GM18867 (cell line): ENCODE data around the gene PRRX2.
"Not testable (repeated sequence)": the region's sequence is repeated elsewhere in the genome, so short reads cannot be mapped to it uniquely, and the experiment has no call there.

Source experiments
- ATAC-seq: cut with Tn5 transposase; IDR thresholded peaks from one replicate; pipeline ENCODE4 v1.9.1; 2021; ENCODE audit warnings: mild to moderate bottlenecking, moderate library complexity; ENCODE audit not compliant: unreplicated experiment

The PRRX2 gene

DNA sequence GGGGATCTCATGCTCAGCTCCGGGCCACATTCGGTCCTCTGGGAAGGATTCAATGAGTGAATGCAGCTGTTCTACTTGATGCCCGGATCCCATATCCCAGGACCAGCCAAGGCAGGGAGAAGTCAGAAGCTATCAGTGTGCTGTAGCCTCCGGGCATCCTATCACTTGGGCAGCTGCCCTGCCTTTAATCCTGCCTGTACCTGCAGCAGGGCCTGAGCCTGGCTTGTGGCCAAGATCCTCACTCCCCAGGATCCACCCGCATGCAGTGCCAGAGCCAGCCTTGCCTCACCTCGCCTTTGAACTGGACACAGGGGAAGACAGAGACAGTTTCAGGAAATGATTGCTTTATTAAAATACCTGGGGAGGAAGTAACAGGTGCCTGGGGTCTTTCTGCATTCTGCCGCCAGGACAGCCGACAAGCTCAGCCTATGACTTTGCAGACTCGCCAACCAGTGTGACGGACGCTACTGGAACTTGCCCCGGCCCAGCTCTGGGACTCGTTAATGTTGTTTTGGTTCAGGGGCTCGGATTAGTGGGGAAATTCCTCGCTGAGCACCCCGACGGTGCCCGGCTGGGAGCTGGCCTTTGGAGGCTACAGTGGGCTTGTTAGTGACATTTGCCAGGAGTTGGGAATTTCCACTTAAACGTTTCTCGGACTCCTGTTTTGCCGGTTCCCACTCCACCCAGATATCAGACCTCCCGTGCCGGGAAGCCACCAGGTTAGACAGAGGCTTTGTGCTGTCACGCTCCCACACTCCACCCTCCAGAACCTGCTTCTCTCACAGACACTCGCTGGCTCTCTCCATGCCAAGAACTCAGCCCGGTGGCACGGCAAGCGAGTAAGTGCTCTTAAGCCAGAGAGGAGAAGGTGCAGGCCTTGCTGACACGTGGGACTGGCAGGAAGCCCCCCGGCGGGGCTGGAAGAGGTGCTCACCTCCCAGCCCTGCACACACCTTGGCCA, 86.7 kb downstream of the PRRX2 start:
- ATAC-seq: no peak

DNA sequence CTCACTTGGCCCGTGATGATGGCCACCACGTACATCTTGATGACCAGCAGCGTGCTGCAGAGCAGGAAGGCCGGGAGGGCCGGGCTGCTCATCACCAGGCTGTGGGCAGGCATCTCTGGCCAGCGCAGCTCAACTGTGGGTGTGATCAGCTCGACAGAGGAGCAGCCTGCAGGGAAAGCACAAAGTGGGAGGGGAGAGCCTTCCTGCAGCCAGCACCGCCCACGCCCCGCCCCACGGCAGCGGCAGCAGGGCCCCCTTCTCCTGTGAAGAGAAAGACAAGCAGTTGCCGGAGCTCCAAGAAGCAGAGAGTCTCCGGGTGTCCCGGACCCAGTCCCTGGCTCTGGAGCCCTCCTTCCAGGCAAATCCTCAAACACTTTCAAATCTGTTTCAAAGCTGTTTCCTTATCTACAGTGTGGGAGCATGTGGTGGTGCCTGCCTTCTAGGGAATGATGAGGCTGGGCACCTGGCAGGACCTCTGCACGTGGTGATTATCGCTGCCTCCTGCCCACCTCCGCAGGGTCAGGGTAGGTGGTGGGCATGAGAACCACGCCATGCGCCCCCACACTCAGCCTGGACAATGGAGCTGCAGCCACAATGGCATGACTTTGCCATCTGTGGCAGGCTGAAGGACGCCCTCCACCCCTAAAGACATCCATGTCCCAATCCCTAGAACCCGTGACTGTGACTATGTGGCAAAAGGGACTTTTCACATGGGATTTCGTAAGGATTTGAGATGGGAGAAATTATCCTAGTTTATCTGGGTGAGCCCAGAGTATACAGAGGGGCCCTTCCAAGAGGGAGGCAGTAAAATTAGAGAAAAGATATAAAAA, 87.7 kb downstream of the PRRX2 start, which contains the start of gene PTGES:
TSS of gene PTGES (minus strand) at position 143 of the 830 bp plus-strand sequence. CDS start at position 113, 30 bp downstream.
- no peak for ATAC-seq

DNA sequence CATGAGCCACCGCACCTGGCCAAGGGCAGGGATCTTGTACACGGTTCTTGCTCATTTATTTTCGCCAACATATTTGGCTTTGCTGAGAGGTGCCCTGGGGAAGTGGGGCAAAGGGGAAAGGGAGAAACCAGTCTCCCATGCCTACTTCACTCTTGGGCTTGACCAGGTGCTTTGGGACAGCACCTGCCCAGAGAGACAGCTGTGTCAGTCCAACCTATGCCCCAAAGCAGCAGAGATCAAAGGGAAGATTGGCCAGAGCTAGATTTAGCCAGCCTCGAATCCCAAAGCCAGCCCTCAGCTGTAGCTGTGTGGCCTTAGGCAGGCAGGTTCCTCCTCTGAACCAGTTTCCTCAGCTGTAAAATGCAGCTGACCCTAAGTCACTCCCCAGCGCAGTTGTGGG, 89.7 kb downstream of the PRRX2 start:
- no peak for ATAC-seq

DNA sequence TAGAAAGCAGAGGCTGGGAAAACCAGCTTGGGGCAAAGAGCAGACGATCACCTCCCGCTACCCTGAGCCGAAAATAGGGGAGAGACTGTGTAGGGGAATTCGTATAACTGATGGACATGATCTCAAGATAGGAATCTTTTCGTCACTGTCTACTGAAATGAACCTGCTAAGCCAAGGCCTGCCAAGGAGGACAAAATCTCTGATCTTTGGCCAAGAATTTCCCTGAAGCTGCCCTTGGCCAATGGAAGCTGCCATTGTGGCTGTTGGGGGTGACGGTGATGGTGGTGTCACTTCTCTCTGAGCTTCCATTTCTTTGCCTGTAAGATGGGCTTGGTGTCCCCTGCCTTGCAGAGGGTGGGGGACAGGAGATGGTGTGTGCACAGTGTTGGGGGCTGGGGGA, 90.7 kb downstream of the PRRX2 start:
- ATAC-seq: no peak

GRCh38 chr9:129757045-129757444, 91.6 kb downstream of the PRRX2 start:
- ATAC-seq: no peak

DNA sequence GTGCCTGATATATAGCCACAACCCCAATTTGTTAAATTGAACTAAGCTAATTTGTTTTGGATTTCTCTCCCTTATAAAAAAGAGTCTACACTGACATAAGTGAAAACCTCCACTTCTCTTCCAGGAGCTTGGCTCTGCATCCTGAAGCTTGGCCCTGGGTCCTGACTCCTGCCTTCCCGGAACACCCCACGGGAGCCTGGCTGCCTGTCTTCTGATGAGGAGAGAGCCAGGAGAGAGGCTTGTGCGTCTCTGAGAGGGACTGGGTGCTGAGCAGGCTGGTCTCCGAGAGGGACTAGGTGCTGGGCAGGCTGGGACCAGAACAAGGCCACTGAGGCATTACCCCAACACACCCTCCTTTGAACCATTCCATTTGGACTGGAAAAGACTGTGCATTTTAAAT, 93.9 kb downstream of the PRRX2 start:
- ATAC-seq: no peak

- no peak for ATAC-seq
Measured at GRCh38 chr9:129759804-129760502, 94.5 kb downstream of the PRRX2 start.

- ATAC-seq: not testable (repeated sequence)
Measured at GRCh38 chr9:129760784-129761183, 95.3 kb downstream of the PRRX2 start.

DNA sequence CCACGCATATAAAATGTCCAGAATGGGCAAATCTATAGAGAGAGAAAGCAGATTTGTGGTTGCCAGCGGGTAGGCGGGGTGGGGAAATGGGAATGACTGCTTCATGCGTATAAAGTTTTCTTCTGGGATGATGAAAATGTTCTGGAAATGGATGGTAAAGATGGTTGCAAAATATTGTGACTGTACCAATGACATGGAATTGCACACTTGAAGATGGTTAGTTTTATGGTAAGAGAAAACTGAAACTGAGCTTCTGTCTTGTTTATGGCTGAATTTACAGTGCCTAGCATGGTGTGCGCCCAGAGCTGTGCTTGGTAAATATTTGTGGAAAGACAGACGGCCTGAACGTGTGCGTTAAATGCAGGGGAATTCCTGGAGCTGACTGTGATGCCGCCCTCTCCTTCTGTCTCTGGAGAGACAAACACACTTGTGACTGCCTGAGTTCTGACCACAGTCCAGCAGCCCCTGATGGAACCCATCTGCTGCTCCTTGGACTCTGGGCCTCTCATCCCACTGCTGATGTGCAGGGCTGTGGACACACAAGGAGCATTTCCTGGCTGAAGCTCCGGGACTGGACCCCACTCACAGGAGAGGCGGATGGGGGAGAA, 96.0 kb downstream of the PRRX2 start:
- no peak for ATAC-seq

GRCh38 chr9:129761901-129762369, 96.5 kb downstream of the PRRX2 start:
- ATAC-seq: no peak

DNA sequence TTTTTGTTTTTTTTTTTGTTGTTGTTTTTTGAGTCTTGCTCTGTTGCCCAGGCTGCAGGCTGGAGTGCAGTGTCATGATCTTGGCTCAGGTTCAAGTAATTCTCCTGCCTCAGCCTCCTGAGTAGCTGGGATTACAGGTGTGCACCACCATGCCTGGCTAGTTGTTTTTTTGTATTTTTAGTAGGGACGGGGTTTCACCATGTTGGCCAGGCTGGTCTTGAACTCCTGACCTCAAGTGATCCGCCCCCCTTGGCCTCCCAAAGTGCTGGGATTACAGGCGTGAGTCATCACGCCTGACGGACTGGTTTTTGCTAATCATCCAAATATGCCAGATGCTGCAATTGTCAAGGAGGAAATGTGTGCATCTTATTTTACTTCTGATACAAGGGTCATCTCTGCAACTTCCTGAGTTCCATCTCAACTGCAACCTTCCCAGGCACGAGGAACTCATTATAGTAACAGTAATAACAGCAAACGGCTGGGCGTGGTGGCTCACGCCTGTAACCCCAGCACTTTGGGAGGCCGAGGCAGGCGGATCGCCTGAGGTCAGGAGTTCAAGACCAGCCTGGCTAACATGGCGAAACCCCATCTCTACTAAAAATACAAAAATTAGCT, 97.0 kb downstream of the PRRX2 start:
- ATAC-seq: not testable (repeated sequence)

- ATAC-seq: no peak
Measured at GRCh38 chr9:129762985-129763926, 97.8 kb downstream of the PRRX2 start.

DNA sequence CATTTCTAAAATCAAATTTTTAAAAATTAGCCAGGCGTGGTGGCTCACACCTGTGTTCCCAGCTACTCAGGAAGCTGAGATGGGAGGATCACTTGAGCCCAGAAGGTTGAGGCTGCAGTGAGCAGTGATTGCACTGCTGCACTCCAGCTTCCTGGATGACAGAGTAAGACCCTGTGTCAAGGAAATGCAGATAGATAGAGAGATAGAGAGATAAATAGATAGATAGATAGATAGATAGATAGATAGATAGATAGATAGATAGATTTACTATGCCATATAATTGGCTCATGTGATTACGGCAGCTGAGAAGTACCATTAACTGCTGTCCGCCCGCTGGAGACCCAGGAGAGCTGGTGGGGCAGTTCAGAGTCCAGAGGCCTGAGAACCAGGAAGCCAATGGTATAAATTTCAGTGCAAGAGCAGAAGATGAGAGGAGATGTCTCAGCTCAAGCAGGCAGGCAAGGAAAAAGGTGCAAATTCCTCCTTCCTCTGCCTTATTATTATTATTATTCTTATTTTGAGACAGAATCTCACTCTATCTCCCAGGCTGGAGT, 100.4 kb downstream of the PRRX2 start:
- ATAC-seq: no peak

- no peak for ATAC-seq
Measured at GRCh38 chr9:129768486-129768885, 103.0 kb downstream of the PRRX2 start.

GRCh38 chr9:129769669-129770068, 104.2 kb downstream of the PRRX2 start:
- ATAC-seq: no peak

DNA sequence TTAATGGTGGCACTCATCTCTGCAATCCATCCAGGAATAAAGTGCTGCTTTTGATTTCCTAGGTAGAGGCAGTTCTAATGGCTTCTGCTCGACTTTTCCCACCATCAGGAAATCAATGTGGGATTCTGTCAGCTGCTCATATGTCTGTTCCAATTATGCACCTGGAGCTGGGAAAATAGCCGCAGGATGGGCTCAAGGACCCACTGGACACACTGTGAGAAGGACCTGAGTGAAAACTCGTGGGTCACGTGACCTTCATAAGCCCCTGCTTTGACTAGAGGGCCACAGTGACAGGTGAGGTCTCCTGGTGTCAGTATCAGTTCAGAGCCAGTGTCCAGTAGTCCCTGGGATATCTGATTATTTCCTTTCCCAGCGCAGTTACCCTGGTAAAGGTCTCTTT, 105.3 kb downstream of the PRRX2 start:
- ATAC-seq: no peak
